WTC11 (cell line): ENCODE results near the gene RABGEF1.

ENCODE experiments used
- TF ChIP-seq, protein P1 (sequence below): sonication (generic); formaldehyde crosslinking; conservative IDR thresholded peaks from 2 replicates; pipeline ENCODE4 v1.8.1; 2022; ENCODE audit warnings: mild to moderate bottlenecking, missing genetic modification reagents
- TF ChIP-seq, protein P2 (sequence below): fragments of 200-600 bp; IDR thresholded peaks from 2 replicates; pipeline ENCODE4 v1.8.0; 2022; ENCODE audit warnings: antibody characterized with exemption

DNA sequence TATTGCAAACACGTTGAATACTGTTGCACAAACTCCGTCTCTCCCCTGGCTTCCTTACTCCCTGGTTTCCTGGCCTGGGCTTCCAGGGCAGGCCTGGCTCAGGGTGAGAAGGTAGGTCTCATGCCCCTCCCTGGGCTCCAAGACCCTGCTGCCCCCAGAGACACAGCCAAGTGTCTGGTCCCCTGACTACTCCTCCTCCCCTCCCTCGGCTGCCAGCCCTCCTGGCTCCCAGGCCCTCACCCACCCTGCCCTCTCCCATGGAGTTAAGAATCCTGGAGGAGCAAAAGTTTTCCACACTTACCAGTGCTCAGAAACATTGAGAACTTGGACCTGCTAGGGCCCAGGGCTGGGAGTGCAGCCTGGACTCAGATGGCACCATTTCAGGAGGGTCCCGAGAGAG, 47.2 kb upstream of the RABGEF1 start:
- TF ChIP-seq, protein P1, sequence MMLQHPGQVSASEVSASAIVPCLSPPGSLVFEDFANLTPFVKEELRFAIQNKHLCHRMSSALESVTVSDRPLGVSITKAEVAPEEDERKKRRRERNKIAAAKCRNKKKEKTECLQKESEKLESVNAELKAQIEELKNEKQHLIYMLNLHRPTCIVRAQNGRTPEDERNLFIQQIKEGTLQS (CRISPR knock-in tag), result no peak
- TF ChIP-seq, protein P2, sequence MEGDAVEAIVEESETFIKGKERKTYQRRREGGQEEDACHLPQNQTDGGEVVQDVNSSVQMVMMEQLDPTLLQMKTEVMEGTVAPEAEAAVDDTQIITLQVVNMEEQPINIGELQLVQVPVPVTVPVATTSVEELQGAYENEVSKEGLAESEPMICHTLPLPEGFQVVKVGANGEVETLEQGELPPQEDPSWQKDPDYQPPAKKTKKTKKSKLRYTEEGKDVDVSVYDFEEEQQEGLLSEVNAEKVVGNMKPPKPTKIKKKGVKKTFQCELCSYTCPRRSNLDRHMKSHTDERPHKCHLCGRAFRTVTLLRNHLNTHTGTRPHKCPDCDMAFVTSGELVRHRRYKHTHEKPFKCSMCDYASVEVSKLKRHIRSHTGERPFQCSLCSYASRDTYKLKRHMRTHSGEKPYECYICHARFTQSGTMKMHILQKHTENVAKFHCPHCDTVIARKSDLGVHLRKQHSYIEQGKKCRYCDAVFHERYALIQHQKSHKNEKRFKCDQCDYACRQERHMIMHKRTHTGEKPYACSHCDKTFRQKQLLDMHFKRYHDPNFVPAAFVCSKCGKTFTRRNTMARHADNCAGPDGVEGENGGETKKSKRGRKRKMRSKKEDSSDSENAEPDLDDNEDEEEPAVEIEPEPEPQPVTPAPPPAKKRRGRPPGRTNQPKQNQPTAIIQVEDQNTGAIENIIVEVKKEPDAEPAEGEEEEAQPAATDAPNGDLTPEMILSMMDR, result no peak
